ENCODE data around the gene CFTR. TPM values are rescaled to one million over a fixed set of nuclear protein-coding genes. Genes with fewer than 3 reads are reported as not detected.

CFTR gene
- total RNA-seq (2022) (130 and 132 TPM in 2 replicates), Bru-seq, nascent RNA (percentile 98 among the genes with signal in this experiment), BruChase-seq, experiment 1, labeled RNA remaining after a 2-hour chase (percentile 90 among the genes with signal in this experiment), BruChase-seq, experiment 2, labeled RNA remaining after a 6-hour chase (percentile 90 among the genes with signal in this experiment)
- long read RNA-seq, full-length matches to known transcripts, result 20 of 115 reads
- long read RNA-seq, partial matches to known transcripts, result 42 of 115 reads
- long read RNA-seq, other reads (novel, unspliced or antisense), result 53 of 115 reads

- peaks cover 28% of the 10 kb centered on the region for H3K4me1 Mint-ChIP-seq (ENCODE audit: low read depth, unreplicated experiment)
- peak; percentile 72 to 79 for DNase-seq
- Histone ChIP-seq H3K27me3 (replicated peaks; ENCODE audit: control insufficient read depth, insufficient read depth, low read length) (no peaks in the 10 kb centered on the region), H3K4me3 (ENCODE audit: low read depth, low read length) (peak within 1 kb of the TSS; percentile 82), H3K36me3 (ENCODE audit: control insufficient read depth, insufficient read depth, low read length) (no peaks in the 10 kb centered on the region), H3K9me3 (no peaks in the 10 kb centered on the region), H3K4me1 (peaks cover 25% of the 10 kb centered on the region; the same call in 1 of the 2 replicates)
- no TSS peak for BruUV-seq (replicated peaks)
- H3K4me3 Mint-ChIP-seq (ENCODE audit: unreplicated experiment), result peak within 1 kb of the TSS; percentile 93
- ChIA-PET CTCF (interaction anchor here (0.5 to 2.0 kb wide), 2 partner anchors 18 to 20 kb away, joined by 3 to 8 read pairs; no protein-coding TSS in a partner anchor), POLR2A (interaction anchor here (0.5 to 0.9 kb wide), 3 partner anchors 10 to 330 kb away, joined by 3 to 6 read pairs (median 5); no protein-coding TSS in a partner anchor)
- intact Hi-C loops (cut with micrococcal nuclease; ENCODE audit: unreplicated experiment), result loop anchor here (2.0 to 5.0 kb wide), 4 partner anchors 29 to 238 kb away; no protein-coding TSS in a partner anchor
- peaks cover 37% of the 10 kb centered on the region for H3K36me3 Mint-ChIP-seq (ENCODE audit: insufficient read depth, unreplicated experiment)
- no peak for TF ChIP-seq CTCF (IDR thresholded peaks at IDR 0.05; ENCODE audit: insufficient read depth in 1 of 2, low read depth in 1 of 2, low read length in 1 of 2, severe bottlenecking in 1 of 2, unreplicated experiment in 1 of 2)
- no peaks in the 10 kb centered on the region for H3K9me3 Mint-ChIP-seq (ENCODE audit: unreplicated experiment)
- H3K27me3 Mint-ChIP-seq (ENCODE audit: insufficient read depth, unreplicated experiment), result no peaks in the 10 kb centered on the region
- H3K27ac Mint-ChIP-seq (ENCODE audit: unreplicated experiment), result peak within 1 kb of the TSS; percentile 87
Measured at GRCh38 chr7:117479225-117480054, at the start of gene CFTR. Gene CFTR (plus strand): TSS chr7:117480025. CDS start chr7:117480095, 70 bp downstream.

GRCh38 chr7:117435475-117436043 lies 44.3 kb upstream of the CFTR start:
- H3K36me3 Mint-ChIP-seq (ENCODE audit: insufficient read depth, unreplicated experiment), result no peaks in the 10 kb centered on the region
- CTCF ChIA-PET, result interaction anchor here (1.2 kb wide), 1 partner anchor 24 kb away, joined by 3 read pairs; no protein-coding TSS in a partner anchor
- no peak for DNase-seq
- no peak for TF ChIP-seq CTCF (IDR thresholded peaks at IDR 0.05; ENCODE audit: insufficient read depth in 1 of 2, low read depth in 1 of 2, low read length in 1 of 2, severe bottlenecking in 1 of 2, unreplicated experiment in 1 of 2)
- no peak overlapping the region for H3K27ac Mint-ChIP-seq (ENCODE audit: unreplicated experiment)
- Histone ChIP-seq H3K27me3 (replicated peaks; ENCODE audit: control insufficient read depth, insufficient read depth, low read length) (no peaks in the 10 kb centered on the region), H3K4me3 (ENCODE audit: low read depth, low read length) (no peak overlapping the region), H3K36me3 (ENCODE audit: control insufficient read depth, insufficient read depth, low read length) (no peaks in the 10 kb centered on the region), H3K9me3 (no peaks in the 10 kb centered on the region), H3K4me1 (no peaks in the 10 kb centered on the region)
- no peak overlapping the region for H3K4me3 Mint-ChIP-seq (ENCODE audit: unreplicated experiment)
- H3K9me3 Mint-ChIP-seq (ENCODE audit: unreplicated experiment), result peaks cover 2% of the 10 kb centered on the region
- BruUV-seq (replicated peaks), result no TSS peak
- POLR2A ChIA-PET, result no interaction called here
- no peaks in the 10 kb centered on the region for H3K27me3 Mint-ChIP-seq (ENCODE audit: insufficient read depth, unreplicated experiment)
- intact Hi-C loops (cut with micrococcal nuclease; ENCODE audit: unreplicated experiment), result no loop called here
- H3K4me1 Mint-ChIP-seq (ENCODE audit: low read depth, unreplicated experiment), result peaks cover 6% of the 10 kb centered on the region

- peaks cover 12% of the 10 kb centered on the region for H3K9me3 Mint-ChIP-seq (ENCODE audit: unreplicated experiment)
- H3K36me3 Mint-ChIP-seq (ENCODE audit: insufficient read depth, unreplicated experiment), result no peaks in the 10 kb centered on the region
- TF ChIP-seq CTCF (IDR thresholded peaks at IDR 0.05; ENCODE audit: insufficient read depth in 1 of 2, low read depth in 1 of 2, low read length in 1 of 2, severe bottlenecking in 1 of 2, unreplicated experiment in 1 of 2), result no peak
- H3K27me3 Mint-ChIP-seq (ENCODE audit: insufficient read depth, unreplicated experiment), result no peaks in the 10 kb centered on the region
- H3K9me3 ChIP-seq, result no peaks in the 10 kb centered on the region; the same call in 1 of the 2 replicates
- ChIA-PET POLR2A (no interaction called here), CTCF (no interaction called here)
- H3K4me3 ChIP-seq (ENCODE audit: low read depth, low read length), result no peak overlapping the region
- no peaks in the 10 kb centered on the region for H3K36me3 ChIP-seq (ENCODE audit: control insufficient read depth, insufficient read depth, low read length)
- DNase-seq, result no peak
- no TSS peak for BruUV-seq (replicated peaks)
- peaks cover 8% of the 10 kb centered on the region for H3K4me1 Mint-ChIP-seq (ENCODE audit: low read depth, unreplicated experiment)
- no peak overlapping the region for H3K27ac Mint-ChIP-seq (ENCODE audit: unreplicated experiment)
- 0 out of 2 replicates have a peak, but pooled peaks cover 10% of the 10 kb centered on the region for H3K4me1 ChIP-seq
- no peaks in the 10 kb centered on the region for H3K27me3 ChIP-seq (replicated peaks; ENCODE audit: control insufficient read depth, insufficient read depth, low read length)
- H3K4me3 Mint-ChIP-seq (ENCODE audit: unreplicated experiment), result no peak overlapping the region
- intact Hi-C loops (cut with micrococcal nuclease; ENCODE audit: unreplicated experiment), result no loop called here
Measured at GRCh38 chr7:117444646-117445045, 35.2 kb upstream of the CFTR start.
